IMR-90 (cell line): ENCODE measurements around the gene CD72. TPM values are rescaled to one million over a fixed set of nuclear protein-coding genes. Genes with fewer than 3 reads are reported as not detected.

Experiments used
- ATAC-seq: fragments of 200-7000 bp; cut with Tn5 transposase; 2 replicates; pipeline ENCODE4 v1.9.1; 2020; ENCODE audit warnings: low read depth, mild to moderate bottlenecking, moderate library complexity
- BruUV-seq: library from RNA; stranded (reverse); fragments of 400-500 nt; replicated peaks from 2 replicates; lab custom pipeline; 2021; lab: Mats Ljungman, UMichigan
- CTCF ChIA-PET: fragments of 300-600 bp; formaldehyde crosslinking; extraction: SDS; loops from one replicate; lab custom pipeline; 2021; ENCODE audit warnings: antibody characterized with exemption; lab: Yijun Ruan, JAX
- POLR2A ChIA-PET: fragments of 300-600 bp; sonication (Branson Sonifier 250); formaldehyde crosslinking; loops from one replicate; lab custom pipeline; 2022; ENCODE audit warnings: antibody characterized with exemption; ENCODE audit not compliant: unreplicated experiment; lab: Charles Lee
- DNase-seq: peaks from one replicate; pipeline ENCODE4 v3.0.0; 2013
- H2AFZ ChIP-seq: replicated peaks from 2 replicates; pipeline ENCODE3; 2013; ENCODE audit warnings: low read length, mild to moderate bottlenecking; ENCODE audit not compliant: poor library complexity
- H2AK5ac ChIP-seq: 2 replicates; pipeline ENCODE4 v1.6.1; 2013; ENCODE audit warnings: low read depth, low read length, inconsistent platforms
- H2AK9ac ChIP-seq: replicated peaks from 2 replicates; pipeline ENCODE3; 2013; ENCODE audit warnings: mild to moderate bottlenecking, low read depth, low read length, moderate library complexity; ENCODE audit not compliant: poor library complexity
- H2BK120ac ChIP-seq: 2 replicates; pipeline ENCODE4 v1.6.1; 2013; ENCODE audit warnings: low read depth, low read length, inconsistent platforms
- H2BK15ac ChIP-seq: 3 replicates; pipeline ENCODE4 v1.6.1; 2013; ENCODE audit warnings: low read depth, low read length, inconsistent platforms
- H2BK20ac ChIP-seq: 2 replicates; pipeline ENCODE4 v1.6.1; 2013; ENCODE audit warnings: low read depth, mild to moderate bottlenecking, inconsistent platforms, low read length, moderate library complexity
- H2BK5ac ChIP-seq: 2 replicates; pipeline ENCODE4 v1.6.1; 2013; ENCODE audit warnings: mild to moderate bottlenecking, low read depth, low read length, inconsistent platforms; ENCODE audit not compliant: poor library complexity, severe bottlenecking
- H3K14ac ChIP-seq: replicated peaks from 2 replicates; pipeline ENCODE4 v1.6.1; 2013; ENCODE audit warnings: low read depth, low read length, inconsistent platforms
- H3K18ac ChIP-seq: 2 replicates; pipeline ENCODE4 v1.6.1; 2013; ENCODE audit warnings: low read depth, low read length, control low read depth
- H3K23ac ChIP-seq: 2 replicates; pipeline ENCODE4 v1.6.1; 2013; ENCODE audit warnings: low read depth, low read length, inconsistent platforms
- H3K27ac ChIP-seq: 2 replicates; pipeline ENCODE4 v1.5.1; 2013; ENCODE audit warnings: mild to moderate bottlenecking, control low read depth, low read length; ENCODE audit not compliant: insufficient read depth
- H3K27me3 ChIP-seq: 2 replicates; pipeline ENCODE4 v1.6.1; 2013; ENCODE audit warnings: low read length; ENCODE audit not compliant: control insufficient read depth, insufficient read depth
- H3K36me3 ChIP-seq: 2 replicates; pipeline ENCODE4 v1.6.1; 2013; ENCODE audit warnings: low read length, mixed read lengths; ENCODE audit not compliant: control insufficient read depth, insufficient read depth
- H3K4ac ChIP-seq: 2 replicates; pipeline ENCODE4 v1.6.1; 2013; ENCODE audit warnings: low read depth, low read length, inconsistent platforms
- H3K4me1 ChIP-seq: 2 replicates; pipeline ENCODE4 v1.6.1; 2013; ENCODE audit warnings: low read length, mixed read lengths; ENCODE audit not compliant: control insufficient read depth, insufficient read depth
- H3K4me2 ChIP-seq: 2 replicates; pipeline ENCODE4 v1.6.1; 2013; ENCODE audit warnings: low read depth, mild to moderate bottlenecking, control low read depth, low read length, moderate library complexity
- H3K4me3 ChIP-seq: 2 replicates; pipeline ENCODE4 v1.5.1; 2013; ENCODE audit warnings: low read depth, mild to moderate bottlenecking, control low read depth, low read length, moderate library complexity; ENCODE audit not compliant: insufficient read depth
- H3K56ac ChIP-seq: 2 replicates; pipeline ENCODE4 v1.6.1; 2013; ENCODE audit warnings: low read length, inconsistent platforms; ENCODE audit not compliant: insufficient read depth; ENCODE audit errors: extremely low read depth
- H3K79me1 ChIP-seq, 2 experiments: 2 replicates each; pipeline ENCODE4 v1.6.1; 2013; ENCODE audit warnings: low read length in 2 of 2, inconsistent platforms in 1 of 2, low read depth in 1 of 2
- H3K9ac ChIP-seq: 2 replicates; pipeline ENCODE4 v1.6.1; 2013; ENCODE audit warnings: low read depth, low read length, control low read depth
- H3K9me1 ChIP-seq: 2 replicates; pipeline ENCODE4 v1.6.1; 2013; ENCODE audit warnings: low read length, inconsistent platforms; ENCODE audit not compliant: insufficient read depth
- H3K9me3 ChIP-seq: 2 replicates; pipeline ENCODE4 v1.6.1; 2013; ENCODE audit warnings: low read length; ENCODE audit not compliant: control insufficient read depth, insufficient read depth
- H4K20me1 ChIP-seq: 2 replicates; pipeline ENCODE4 v1.6.1; 2013; ENCODE audit warnings: low read length, inconsistent platforms; ENCODE audit not compliant: insufficient read depth
- H4K5ac ChIP-seq: 2 replicates; pipeline ENCODE4 v1.6.1; 2013; ENCODE audit warnings: mild to moderate bottlenecking, low read depth, low read length, control low read depth
- H4K8ac ChIP-seq, 2 experiments: 2 replicates each; pipeline ENCODE4 v1.6.1; 2013; ENCODE audit warnings: low read depth in 2 of 2, low read length in 2 of 2, control low read depth in 1 of 2, inconsistent platforms in 1 of 2
- H4K91ac ChIP-seq: 2 replicates; pipeline ENCODE4 v1.6.1; 2013; ENCODE audit warnings: low read depth, low read length, inconsistent platforms; ENCODE audit not compliant: insufficient read depth
- FOS ChIP-seq: fragments of 150-350 bp; IDR thresholded peaks from 2 replicates; pipeline ENCODE4 v1.6.1; 2016; ENCODE audit warnings: low read depth, low read length
- WGBS, 2 experiments: methylation state at CpG; one replicate each; pipeline versions ENCODE4 v1.1.5 to v1.1.7; 2013; ENCODE audit warnings: missing lambda C conversion rate in 2 of 2; ENCODE audit not compliant: insufficient read length in 1 of 2; ENCODE audit errors: extremely low coverage in 2 of 2; 5-methylcytosine and 5-hydroxymethylcytosine counted together
- dilution Hi-C: fragments of 300-500 bp; cut with HindIII; formaldehyde crosslinking; loops from one replicate; pipeline ENCODE4 v1.14.3; 2018; ENCODE audit warnings: low sequenced_read_pairs; ENCODE audit not compliant: unreplicated experiment
- in situ Hi-C: fragments of 300-500 bp; cut with MboI; formaldehyde crosslinking; loops from 3 replicates; pipeline ENCODE4 v1.14.3; 2019; ENCODE audit warnings: low sequenced_read_pairs, inconsistent platforms, mixed read lengths
- intact Hi-C: fragments of 100-400 bp; cut with micrococcal nuclease; formaldehyde crosslinking; loops from 2 replicates; pipeline ENCODE4 v1.10.0; 2022
- polyA plus RNA-seq, 3 experiments: library from polyadenylated mRNA; depleted of rRNA; stranded (reverse); fragments of >200 nt; gene quantifications; 2 replicates each; pipeline ENCODE4 v1.2.3, GENCODE V29; 2012; ENCODE audit warnings: low replicate concordance in 1 of 3
- total RNA-seq: library from RNA; depleted of rRNA; stranded (reverse); fragments of >200 nt; gene quantifications from 2 replicates; pipeline ENCODE4 v1.2.3, GENCODE V29; 2012
- TF ChIP-seq, protein P1 (sequence below): fragments of 150-350 bp; IDR thresholded peaks from 2 replicates; pipeline ENCODE4 v1.6.1; 2016; ENCODE audit warnings: low read depth, mild to moderate bottlenecking, low read length, moderate library complexity, borderline replicate concordance

CD72 gene
- total and polyA plus RNA-seq, 2 of the 4 experiments (the other 2 are of a cell fraction), result 0.36 to 0.58 TPM

DNA sequence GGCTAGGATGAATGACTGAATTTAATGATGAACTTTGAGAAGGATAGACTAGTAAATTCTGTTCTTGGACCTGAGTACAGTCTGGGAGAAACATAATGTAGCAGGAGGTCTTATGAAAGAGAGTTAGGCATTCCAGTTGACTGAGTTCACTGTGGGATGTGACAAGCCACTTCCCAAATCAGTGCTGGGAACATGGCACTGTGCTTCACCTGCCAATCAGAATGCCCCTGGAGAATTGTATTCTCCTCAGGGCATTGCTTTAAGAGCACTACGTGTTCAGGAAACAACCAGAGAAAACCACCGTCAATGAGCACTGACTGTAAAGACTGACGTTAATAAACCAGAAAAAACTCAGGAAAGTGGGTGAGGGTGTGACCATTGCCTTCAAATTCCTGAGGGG is 41.1 kb upstream of the CD72 start (continued):
- TF ChIP-seq FOS, result no peak

DNA sequence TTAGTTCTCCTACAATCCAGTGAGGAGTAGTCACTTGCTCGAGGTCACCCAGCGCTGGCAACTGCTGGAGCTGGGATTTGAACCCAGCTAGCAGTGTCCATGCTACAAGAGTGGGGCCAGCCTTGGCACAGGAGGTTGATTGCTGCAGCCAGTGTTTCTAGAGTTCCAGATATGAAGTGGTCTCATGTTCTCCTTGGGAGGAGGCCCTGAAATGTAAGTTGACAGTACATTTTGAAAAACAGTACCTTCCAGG is 40.7 kb upstream of the CD72 start:
- ChIA-PET CTCF (interaction anchor here (0.5 to 3.1 kb wide), 9 partner anchors 11 to 327 kb away, joined by 3 to 19 read pairs (median 3); partner anchors contain the start of genes CA9, CREB3 and TLN1), POLR2A (no interaction called here)
- ATAC-seq (peak; percentile 13), DNase-seq (peak; percentile 70)
- in situ Hi-C loops, result loop anchor here (10.0 kb wide), 1 partner anchor 154 kb away; no protein-coding TSS in a partner anchor
- peak overlapping the region; percentile 93 for H2AFZ ChIP-seq
- H3K9me3 ChIP-seq, result no peaks in the 10 kb centered on the region
- H3K4ac ChIP-seq, result peak overlapping the region; percentile 92
- intact Hi-C loops, result loop anchor here (1.0 to 10.0 kb wide), 5 partner anchors 33 to 174 kb away; partner anchors contain the start of genes HINT2 and SPAG8
- H3K36me3 ChIP-seq, result peaks cover 11% of the 10 kb centered on the region
- TF ChIP-seq, protein P1, sequence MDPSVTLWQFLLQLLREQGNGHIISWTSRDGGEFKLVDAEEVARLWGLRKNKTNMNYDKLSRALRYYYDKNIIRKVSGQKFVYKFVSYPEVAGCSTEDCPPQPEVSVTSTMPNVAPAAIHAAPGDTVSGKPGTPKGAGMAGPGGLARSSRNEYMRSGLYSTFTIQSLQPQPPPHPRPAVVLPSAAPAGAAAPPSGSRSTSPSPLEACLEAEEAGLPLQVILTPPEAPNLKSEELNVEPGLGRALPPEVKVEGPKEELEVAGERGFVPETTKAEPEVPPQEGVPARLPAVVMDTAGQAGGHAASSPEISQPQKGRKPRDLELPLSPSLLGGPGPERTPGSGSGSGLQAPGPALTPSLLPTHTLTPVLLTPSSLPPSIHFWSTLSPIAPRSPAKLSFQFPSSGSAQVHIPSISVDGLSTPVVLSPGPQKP, result no peak
- 0 out of 2 replicates have a peak, but pooled peaks have one; percentile 23 for TF ChIP-seq FOS
- H3K56ac ChIP-seq, result peak overlapping the region; percentile 80; the same call in 1 of the 2 replicates
- peak overlapping the region; percentile 78 for H3K4me3 ChIP-seq
- 0 out of 2 replicates have a peak overlapping the region, but pooled peaks have one; percentile 2 for H2BK20ac ChIP-seq
- peaks cover 7% of the 10 kb centered on the region for H3K4me1 ChIP-seq
- peak overlapping the region; percentile 3 to 88; a peak in 3 of 4 replicates for H4K8ac ChIP-seq
- H3K18ac ChIP-seq, result no peak overlapping the region
- BruUV-seq, result TSS peak; percentile 59
- H2BK15ac ChIP-seq, result peak overlapping the region; percentile 31; the same call in 1 of the 3 replicates
- peaks cover 2% of the 10 kb centered on the region; the same call in 1 of the 2 replicates for H3K9me1 ChIP-seq
- peak overlapping the region; percentile 70 for H3K4me2 ChIP-seq
- H4K91ac ChIP-seq, result peak overlapping the region; percentile 35
- peaks cover 3% of the 10 kb centered on the region; the same call in 1 of the 2 replicates for H4K20me1 ChIP-seq
- no peak overlapping the region for H4K5ac ChIP-seq
- H3K27me3 ChIP-seq, result no peaks in the 10 kb centered on the region
- dilution Hi-C loops, result no loop called here
- H3K23ac ChIP-seq, result peak overlapping the region; percentile 78
- peak overlapping the region; percentile 87 for H2BK5ac ChIP-seq
- peak overlapping the region; percentile 28; the same call in 1 of the 2 replicates for H2BK120ac ChIP-seq
- H3K27ac ChIP-seq, result peak overlapping the region; percentile 88
- H2AK5ac ChIP-seq, result peak overlapping the region; percentile 29; the same call in 1 of the 2 replicates
- peak overlapping the region; percentile 94 for H3K14ac ChIP-seq
- peak overlapping the region; percentile 92 for H2AK9ac ChIP-seq
- 0% methylated on average over 1 of the region's 2 CpGs; no CpG with 5 or more reads in 1 of the 2 experiments for WGBS, 2 experiments
- peaks cover 19 to 49% of the 10 kb centered on the region in 2 experiments; a peak in 3 of 4 replicates for H3K79me1 ChIP-seq
- peak overlapping the region; percentile 85 for H3K9ac ChIP-seq
